ENCODE measurements around the gene NAXE.
"Not testable (repeated sequence)": the region's sequence is repeated elsewhere in the genome, so short reads cannot be mapped to it uniquely, and the experiment has no call there.

Gene NAXE

DNA sequence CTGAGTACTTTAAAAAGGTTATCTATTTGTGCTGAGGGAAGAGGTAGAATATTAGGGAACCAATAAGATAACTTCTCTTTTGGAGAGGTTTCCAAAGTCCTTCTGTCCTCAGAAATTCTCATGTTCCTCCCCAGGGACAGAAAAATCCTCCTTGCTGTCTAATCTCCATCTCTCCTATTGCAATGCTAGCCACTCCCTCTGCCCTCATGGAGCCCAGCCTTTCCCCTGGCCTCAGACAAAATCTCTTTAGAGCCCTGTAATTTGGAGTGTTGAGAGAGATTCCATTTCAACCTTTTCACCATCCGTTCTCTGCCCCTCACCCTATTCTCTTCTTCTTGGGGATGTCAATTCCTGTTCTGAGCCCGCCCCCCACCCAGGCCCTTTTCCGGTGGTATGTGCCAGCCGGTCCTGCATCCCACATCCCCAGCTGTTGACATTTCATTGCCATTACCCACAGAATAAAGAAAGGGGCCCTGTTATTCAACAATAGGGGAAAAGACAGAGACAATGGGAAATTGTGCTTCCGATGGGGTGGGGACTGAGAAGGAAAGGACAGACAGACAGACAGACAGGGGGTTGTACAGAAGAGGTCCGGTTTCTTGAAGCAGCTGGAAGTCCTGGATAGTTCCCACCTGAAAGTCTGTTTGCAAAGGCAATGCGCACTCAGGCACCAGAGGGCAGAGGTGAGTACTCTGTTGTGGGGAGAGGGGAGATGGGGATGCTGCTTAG, 27.4 kb downstream of the NAXE start, which contains the start of gene HAPLN2:
Gene HAPLN2 (plus strand): TSS at position 563 of the 729 bp plus-strand sequence. CDS start 4,076 bp downstream, outside the sequence.
- H3K4me3 Mint-ChIP-seq, result no peak within 1 kb of the TSS
- no peaks in the 10 kb centered on the region for H3K4me1 Mint-ChIP-seq
- ATAC-seq (no peak), DNase-seq (ENCODE audit: low spot score in 2 of 2) (no peak)
- H3K36me3 Mint-ChIP-seq, result no peaks in the 10 kb centered on the region
- no peak within 1 kb of the TSS for H3K27ac Mint-ChIP-seq
- H3K9me3 Mint-ChIP-seq, result no peaks in the 10 kb centered on the region

GRCh38 chr1:156619582-156619955, 28.0 kb downstream of the NAXE start:
- ATAC-seq (no peak), DNase-seq (ENCODE audit: low spot score in 2 of 2) (no peak)
- H3K4me1 Mint-ChIP-seq, result no peaks in the 10 kb centered on the region
- H3K36me3 Mint-ChIP-seq, result no peaks in the 10 kb centered on the region
- no peak overlapping the region for H3K27ac Mint-ChIP-seq
- H3K9me3 Mint-ChIP-seq, result no peaks in the 10 kb centered on the region
- H3K4me3 Mint-ChIP-seq, result no peak overlapping the region

DNA sequence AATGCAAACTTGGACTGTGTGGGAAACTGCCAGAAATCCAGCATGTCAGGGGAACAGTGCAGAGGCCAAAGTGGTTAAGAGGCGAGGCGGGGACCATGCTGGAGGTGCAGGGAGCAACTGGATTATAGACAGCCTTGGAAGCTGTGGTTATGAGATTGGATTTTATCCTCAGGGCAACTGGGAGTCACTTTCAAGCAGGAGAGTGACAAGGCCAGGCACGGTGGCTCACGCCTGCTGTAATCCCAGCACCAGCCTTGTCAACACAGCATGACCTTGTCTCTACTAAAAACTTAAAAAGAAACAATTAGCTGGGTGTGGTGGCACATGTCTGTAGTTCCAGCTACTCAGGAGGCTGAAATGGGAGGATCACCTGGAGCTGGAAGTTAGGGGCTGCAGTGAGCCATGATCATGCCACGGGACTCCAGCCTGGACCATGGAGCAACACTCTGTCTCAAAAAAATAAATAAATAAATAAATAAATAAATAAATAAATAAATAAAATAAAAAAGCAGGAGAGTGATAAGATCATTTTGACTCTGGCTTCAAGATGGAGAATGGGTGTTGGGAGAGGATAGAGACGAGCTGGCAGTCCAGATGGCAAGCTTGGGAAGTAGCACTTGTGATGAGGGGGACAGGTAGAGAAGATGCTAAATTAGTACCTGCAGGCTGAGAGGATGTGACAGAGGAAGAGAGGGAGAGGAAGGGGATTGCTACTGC, 31.2 kb downstream of the NAXE start:
- DNase-seq (ENCODE audit: low spot score in 2 of 2) (no peak), ATAC-seq (no peak)
- H3K9me3 Mint-ChIP-seq, result no peaks in the 10 kb centered on the region
- H3K4me3 Mint-ChIP-seq, result no peak overlapping the region
- H3K27ac Mint-ChIP-seq, result no peak overlapping the region
- no peaks in the 10 kb centered on the region for H3K36me3 Mint-ChIP-seq
- peaks cover 12% of the 10 kb centered on the region for H3K4me1 Mint-ChIP-seq

GRCh38 chr1:156623946-156624813, 32.6 kb downstream of the NAXE start:
- Mint-ChIP-seq H3K36me3 (no peaks in the 10 kb centered on the region), H3K4me1 (peaks cover 12% of the 10 kb centered on the region), H3K9me3 (no peaks in the 10 kb centered on the region), H3K27ac (no peak overlapping the region), H3K4me3 (peak overlapping the region; percentile 68)
- DNase-seq (ENCODE audit: low spot score in 2 of 2) (peak in 1 of 2 donors; percentile 70), ATAC-seq (peak; percentile 77)

DNA sequence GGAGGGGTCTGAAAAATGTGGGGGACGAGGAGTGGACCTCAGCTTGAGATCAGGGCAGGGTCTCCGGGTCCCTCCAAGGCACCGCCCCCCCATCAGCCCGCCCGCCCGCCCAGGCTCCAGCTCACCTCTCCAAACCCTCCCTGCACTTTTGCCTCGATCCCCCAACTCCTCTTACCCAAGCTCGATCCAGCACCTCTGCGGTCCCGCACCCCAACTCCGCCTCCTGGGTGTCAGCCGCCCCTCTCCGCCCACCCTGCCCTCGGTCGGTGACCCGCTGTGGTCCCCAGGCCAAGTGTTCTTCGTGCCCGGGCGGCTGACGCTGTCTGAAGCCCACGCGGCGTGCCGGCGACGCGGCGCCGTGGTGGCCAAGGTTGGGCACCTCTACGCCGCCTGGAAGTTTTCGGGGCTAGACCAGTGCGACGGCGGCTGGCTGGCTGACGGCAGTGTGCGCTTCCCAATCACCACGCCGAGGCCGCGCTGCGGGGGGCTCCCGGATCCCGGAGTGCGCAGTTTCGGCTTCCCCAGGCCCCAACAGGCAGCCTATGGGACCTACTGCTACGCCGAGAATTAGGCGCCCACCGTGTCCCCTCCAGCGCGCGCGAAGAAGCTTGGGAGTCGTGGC, 33.3 kb downstream of the NAXE start:
- Mint-ChIP-seq H3K27ac (no peak overlapping the region), H3K36me3 (no peaks in the 10 kb centered on the region), H3K9me3 (no peaks in the 10 kb centered on the region), H3K4me1 (peaks cover 12% of the 10 kb centered on the region), H3K4me3 (peak overlapping the region; percentile 68)
- ATAC-seq (peak; percentile 23), DNase-seq (ENCODE audit: low spot score in 2 of 2) (no peak)

DNA sequence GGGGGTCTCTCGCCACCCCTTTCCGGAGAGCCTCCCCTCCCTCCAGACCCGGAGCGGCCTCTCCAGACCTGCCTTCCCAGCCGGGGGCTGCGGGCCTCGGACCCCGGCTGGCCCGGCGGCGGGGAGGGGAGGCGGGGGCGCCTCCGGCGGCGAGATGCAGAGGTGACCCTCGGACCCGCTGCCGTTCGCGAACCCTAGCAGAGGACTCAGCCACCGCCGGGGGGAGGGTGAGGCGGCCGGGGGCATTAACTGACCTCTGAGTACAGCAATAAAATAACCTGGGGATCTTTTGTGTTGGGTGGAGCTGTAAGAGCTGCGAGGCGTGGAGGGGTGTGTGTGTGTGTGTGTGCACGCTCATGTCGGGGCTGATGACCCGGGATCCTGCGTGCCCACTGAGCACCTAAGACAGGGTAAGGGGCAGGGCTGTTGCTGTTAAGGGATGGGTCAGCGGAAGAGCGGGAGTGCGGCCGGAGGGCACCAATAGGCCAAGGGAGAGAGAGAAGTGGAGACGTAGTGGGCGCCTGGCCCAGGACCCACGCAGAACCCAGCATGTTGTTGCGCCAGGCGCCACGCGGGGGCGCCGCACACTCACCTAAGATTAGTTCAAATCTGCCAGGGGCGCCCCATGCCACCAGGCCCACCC, 34.0 kb downstream of the NAXE start:
- H3K27ac Mint-ChIP-seq, result no peak overlapping the region
- peak overlapping the region; percentile 68 for H3K4me3 Mint-ChIP-seq
- no peaks in the 10 kb centered on the region for H3K36me3 Mint-ChIP-seq
- DNase-seq (ENCODE audit: low spot score in 2 of 2) (peak; percentile 58 to 77), ATAC-seq (peak; percentile 66)
- H3K4me1 Mint-ChIP-seq, result peaks cover 12% of the 10 kb centered on the region
- H3K9me3 Mint-ChIP-seq, result no peaks in the 10 kb centered on the region

DNA sequence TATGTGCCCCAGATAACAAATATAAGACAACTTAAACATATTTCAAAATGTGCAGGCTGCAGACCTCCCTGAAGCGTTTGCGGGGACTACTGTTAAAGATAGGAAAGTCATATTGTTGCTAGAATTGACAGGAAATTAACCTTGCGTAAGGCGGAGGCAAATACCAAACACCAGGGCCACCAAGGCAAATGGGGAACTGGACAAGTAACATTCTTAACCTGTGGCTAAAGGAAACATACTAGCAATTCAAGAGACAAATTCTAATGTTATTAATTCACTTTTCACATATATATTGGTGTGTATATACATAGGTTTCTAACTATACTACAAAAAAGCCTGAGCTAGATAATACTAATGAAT, 34.5 kb downstream of the NAXE start:
- no peaks in the 10 kb centered on the region for H3K9me3 Mint-ChIP-seq
- peaks cover 12% of the 10 kb centered on the region for H3K4me1 Mint-ChIP-seq
- DNase-seq (ENCODE audit: low spot score in 2 of 2) (no peak), ATAC-seq (no peak)
- peak overlapping the region; percentile 68 for H3K4me3 Mint-ChIP-seq
- no peaks in the 10 kb centered on the region for H3K36me3 Mint-ChIP-seq
- no peak overlapping the region for H3K27ac Mint-ChIP-seq

DNA sequence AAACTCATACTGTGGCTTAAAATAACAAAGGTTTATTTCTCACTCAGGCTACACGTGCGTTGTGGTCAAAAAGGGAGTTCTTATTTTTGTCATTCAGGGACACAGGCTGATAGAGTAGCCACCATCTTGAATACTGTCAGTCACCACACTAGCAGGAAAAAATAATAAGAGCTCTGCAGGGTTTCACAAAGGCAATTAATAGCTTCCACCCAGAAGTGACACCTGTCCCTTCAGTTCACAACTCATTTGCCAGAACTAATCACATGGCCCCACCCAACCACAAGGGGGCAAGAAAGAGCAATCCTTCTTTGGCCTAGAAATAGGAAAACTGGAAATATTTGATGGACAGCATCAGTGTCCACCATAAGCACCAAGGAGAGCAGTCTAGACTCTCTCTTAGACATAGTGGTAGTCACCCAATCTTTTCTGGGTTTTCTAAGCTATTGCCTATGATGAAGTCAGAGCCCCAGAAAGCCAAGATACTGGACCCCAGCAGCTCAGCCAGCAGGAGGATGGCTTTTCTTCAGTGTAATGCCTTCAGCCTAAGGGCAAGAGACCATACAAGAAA, 35.8 kb downstream of the NAXE start:
- H3K4me3 Mint-ChIP-seq, result no peak overlapping the region
- ATAC-seq, result no peak
- H3K27ac Mint-ChIP-seq, result no peak overlapping the region
- no peak for DNase-seq (ENCODE audit: low spot score in 2 of 2)
- peaks cover 12% of the 10 kb centered on the region for H3K4me1 Mint-ChIP-seq
- H3K36me3 Mint-ChIP-seq, result no peaks in the 10 kb centered on the region
- no peaks in the 10 kb centered on the region for H3K9me3 Mint-ChIP-seq

DNA sequence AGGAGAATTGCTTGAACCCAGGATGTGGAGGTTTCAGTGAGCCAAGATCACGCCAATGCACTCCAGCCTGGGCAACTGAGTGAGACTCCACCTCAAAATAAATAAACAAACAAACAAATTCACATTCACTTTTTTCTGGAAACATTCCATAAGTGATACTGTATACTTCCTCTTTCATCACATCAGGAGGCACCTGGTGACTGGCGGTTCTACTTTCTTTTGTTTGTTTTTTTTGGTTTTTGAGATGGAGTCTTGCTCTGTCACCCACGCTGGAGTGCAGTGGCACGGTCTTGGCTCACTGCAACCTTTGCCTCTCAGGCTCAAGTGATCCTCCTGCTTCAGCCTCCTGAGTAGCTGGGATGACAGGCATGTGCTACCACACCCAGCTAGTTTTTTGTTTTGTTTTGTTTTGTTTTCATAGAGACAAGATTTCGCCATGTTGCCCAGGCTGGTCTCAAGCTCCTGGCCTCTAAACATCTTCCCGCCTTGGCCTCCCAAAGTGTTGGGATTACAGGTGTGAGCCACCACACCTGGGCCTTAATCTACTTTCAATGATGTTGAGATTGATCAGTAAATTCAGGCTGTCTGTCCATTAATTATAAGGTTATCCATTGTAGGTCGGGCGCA, 38.4 kb downstream of the NAXE start:
- DNase-seq (ENCODE audit: low spot score in 2 of 2) (no peak), ATAC-seq (no peak)
- H3K4me3 Mint-ChIP-seq, result no peak overlapping the region
- no peak overlapping the region for H3K27ac Mint-ChIP-seq
- H3K36me3 Mint-ChIP-seq, result no peaks in the 10 kb centered on the region
- peaks cover 11% of the 10 kb centered on the region for H3K4me1 Mint-ChIP-seq
- no peaks in the 10 kb centered on the region for H3K9me3 Mint-ChIP-seq

DNA sequence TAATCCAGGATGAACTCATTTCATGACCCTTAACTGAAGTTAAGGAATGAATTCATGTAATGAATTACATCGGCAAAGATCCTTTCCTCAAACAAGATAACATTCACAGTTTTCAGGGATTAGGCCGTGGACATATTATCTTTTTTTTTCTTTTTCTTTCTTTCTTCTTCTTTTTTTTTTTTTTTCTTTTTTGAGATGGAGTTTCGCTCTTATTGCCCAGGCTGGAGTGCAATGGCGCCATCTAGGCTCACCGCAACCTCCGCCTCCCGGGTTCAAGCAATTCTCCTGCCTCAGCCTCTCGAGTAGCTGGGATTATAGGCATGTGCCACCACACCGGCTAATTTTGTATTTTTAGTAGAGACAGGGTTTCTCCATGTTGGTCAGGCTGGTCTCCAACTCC, 39.6 kb downstream of the NAXE start:
- H3K4me1 Mint-ChIP-seq; ATAC-seq; DNase-seq (ENCODE audit: low spot score in 2 of 2); H3K36me3 Mint-ChIP-seq; H3K9me3 Mint-ChIP-seq; H3K27ac Mint-ChIP-seq; H3K4me3 Mint-ChIP-seq: not testable (repeated sequence)

- ATAC-seq, result no peak
- Mint-ChIP-seq H3K36me3 (no peaks in the 10 kb centered on the region), H3K9me3 (no peaks in the 10 kb centered on the region), H3K4me1 (no peaks in the 10 kb centered on the region), H3K27ac (no peak overlapping the region), H3K4me3 (no peak overlapping the region)
- no peak for DNase-seq (ENCODE audit: low spot score in 2 of 2)
These were observed 40.8 kb downstream of the NAXE start for GRCh38 chr1:156632355-156632754.

DNA sequence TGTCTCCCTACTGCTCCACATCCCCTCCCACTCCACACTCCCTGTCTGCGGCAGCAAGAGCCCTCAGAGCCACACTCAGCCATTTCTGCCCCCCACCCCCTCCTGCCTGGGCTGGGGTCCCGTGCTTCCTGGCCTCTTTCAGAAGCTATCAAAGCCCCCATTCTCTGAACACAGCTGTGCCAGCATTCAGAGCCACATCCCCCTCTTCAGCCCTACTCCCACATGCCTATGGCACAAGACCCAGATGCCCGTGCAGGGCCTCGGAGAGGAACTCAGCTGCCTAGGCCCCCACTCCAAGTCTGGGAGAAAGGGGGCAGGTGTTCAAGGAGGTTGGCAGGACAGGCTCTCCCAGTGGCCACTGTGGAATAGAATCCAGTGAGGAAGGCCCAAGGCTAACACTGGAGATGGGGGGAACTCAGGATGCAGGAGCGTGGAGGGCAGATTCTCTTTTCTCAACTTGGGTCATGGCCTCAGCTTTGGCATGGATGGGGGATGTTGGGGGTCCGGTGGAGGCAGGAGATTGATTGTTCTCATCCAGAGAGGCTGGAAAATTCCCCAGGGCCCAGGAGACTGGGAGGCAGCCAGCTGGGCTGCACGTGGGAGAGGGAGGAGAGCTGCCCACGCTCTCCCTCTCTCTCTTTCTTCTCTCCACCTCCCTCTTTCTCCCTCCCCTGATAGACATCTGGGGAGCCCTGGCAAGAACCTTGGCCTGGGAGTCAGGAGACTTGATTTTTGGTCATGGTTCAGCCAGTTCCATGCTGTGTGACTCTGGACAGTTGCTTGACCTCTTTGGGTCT, 46.8 kb downstream of the NAXE start:
- Mint-ChIP-seq H3K4me3 (no peak overlapping the region), H3K4me1 (peaks cover 24% of the 10 kb centered on the region), H3K9me3 (no peaks in the 10 kb centered on the region), H3K36me3 (peaks cover 5% of the 10 kb centered on the region), H3K27ac (no peak overlapping the region)
- ATAC-seq, result no peak
- no peak for DNase-seq (ENCODE audit: low spot score in 2 of 2)

- Mint-ChIP-seq H3K36me3 (peaks cover 10% of the 10 kb centered on the region), H3K4me3 (no peak overlapping the region), H3K4me1 (peaks cover 36% of the 10 kb centered on the region), H3K27ac (no peak overlapping the region), H3K9me3 (no peaks in the 10 kb centered on the region)
- no peak for ATAC-seq
- DNase-seq (ENCODE audit: low spot score in 2 of 2), result no peak
These were observed 48.1 kb downstream of the NAXE start for GRCh38 chr1:156639601-156640101.

Measured in stimulated activated effector memory CD8-positive, alpha-beta T cell treated with anti-CD3 and anti-CD28 coated beads, Interleukin-12 subunit alpha, Interleukin-12 subunit beta, amount 100 ng/mL, for 72 hours (primary cell).